OCI-LY1 (cell line): ENCODE measurements around the gene C1QTNF6.

Experiments
- CTCF ChIP-seq: fragments of 200-600 bp; sonication (generic), shearing (Covaris generic); IDR thresholded peaks from 2 replicates; pipeline ENCODE4 v1.5.1; 2017; ENCODE audit warnings: mild to moderate bottlenecking, antibody characterized with exemption, low read length, moderate library complexity, mixed read lengths
- EZH2 ChIP-seq: fragments of 200-600 bp; sonication (generic), shearing (Covaris generic); IDR thresholded peaks from 2 replicates; pipeline ENCODE4 v1.8.0; 2017; ENCODE audit warnings: borderline replicate concordance, mixed run types, mild to moderate bottlenecking, antibody characterized with exemption, low read length, moderate library complexity, mixed read lengths

- TF ChIP-seq EZH2 (no peak), CTCF (no peak)
These were observed 38.0 kb upstream of the C1QTNF6 start for GRCh38 chr22:37226087-37226486.
